ENCODE results near the gene LETM1.

The LETM1 gene

GRCh38 chr4:1773754-1774153, 82.2 kb downstream of the LETM1 start:
- no peak for DNase-seq

GRCh38 chr4:1772853-1773538, 83.0 kb downstream of the LETM1 start:
- DNase-seq, result no peak

GRCh38 chr4:1771555-1772305, 84.2 kb downstream of the LETM1 start:
- no peak for DNase-seq

- no peak for DNase-seq
These were observed 85.1 kb downstream of the LETM1 start for GRCh38 chr4:1770791-1771231.

GRCh38 chr4:1770245-1770644, 85.7 kb downstream of the LETM1 start:
- DNase-seq, result no peak

GRCh38 chr4:1769692-1770091, 86.3 kb downstream of the LETM1 start:
- DNase-seq, result no peak

GRCh38 chr4:1768367-1769034, 87.5 kb downstream of the LETM1 start:
- DNase-seq, result no peak

- DNase-seq, result no peak
These were observed 88.1 kb downstream of the LETM1 start for GRCh38 chr4:1767770-1768366.

GRCh38 chr4:1767061-1767769, 88.7 kb downstream of the LETM1 start:
- peak; percentile 16 for DNase-seq

GRCh38 chr4:1766106-1767060, 89.6 kb downstream of the LETM1 start:
- no peak for DNase-seq

GRCh38 chr4:1765409-1766072, 90.4 kb downstream of the LETM1 start:
- no peak for DNase-seq

- no peak for DNase-seq
These were observed 91.3 kb downstream of the LETM1 start for GRCh38 chr4:1764670-1765069.

GRCh38 chr4:1763550-1764080, 92.3 kb downstream of the LETM1 start:
- DNase-seq, result no peak

- no peak for DNase-seq
These were observed 92.8 kb downstream of the LETM1 start for GRCh38 chr4:1763070-1763549.

- no peak for DNase-seq
These were observed 93.5 kb downstream of the LETM1 start for GRCh38 chr4:1762264-1763010.
